Myometrial cell (primary cell): ENCODE results near the gene POLN. TPM values are rescaled to one million over a fixed set of nuclear protein-coding genes. Genes with fewer than 3 reads are reported as not detected.

Experiments
- total RNA-seq: library from RNA; depleted of rRNA; stranded (reverse); fragments of >200 nt; gene quantifications from 2 replicates; pipeline ENCODE4 v1.2.3, GENCODE V29; 2015

POLN gene
- under 0.01 and 0.18 TPM in 2 replicates for total RNA-seq

DNA sequence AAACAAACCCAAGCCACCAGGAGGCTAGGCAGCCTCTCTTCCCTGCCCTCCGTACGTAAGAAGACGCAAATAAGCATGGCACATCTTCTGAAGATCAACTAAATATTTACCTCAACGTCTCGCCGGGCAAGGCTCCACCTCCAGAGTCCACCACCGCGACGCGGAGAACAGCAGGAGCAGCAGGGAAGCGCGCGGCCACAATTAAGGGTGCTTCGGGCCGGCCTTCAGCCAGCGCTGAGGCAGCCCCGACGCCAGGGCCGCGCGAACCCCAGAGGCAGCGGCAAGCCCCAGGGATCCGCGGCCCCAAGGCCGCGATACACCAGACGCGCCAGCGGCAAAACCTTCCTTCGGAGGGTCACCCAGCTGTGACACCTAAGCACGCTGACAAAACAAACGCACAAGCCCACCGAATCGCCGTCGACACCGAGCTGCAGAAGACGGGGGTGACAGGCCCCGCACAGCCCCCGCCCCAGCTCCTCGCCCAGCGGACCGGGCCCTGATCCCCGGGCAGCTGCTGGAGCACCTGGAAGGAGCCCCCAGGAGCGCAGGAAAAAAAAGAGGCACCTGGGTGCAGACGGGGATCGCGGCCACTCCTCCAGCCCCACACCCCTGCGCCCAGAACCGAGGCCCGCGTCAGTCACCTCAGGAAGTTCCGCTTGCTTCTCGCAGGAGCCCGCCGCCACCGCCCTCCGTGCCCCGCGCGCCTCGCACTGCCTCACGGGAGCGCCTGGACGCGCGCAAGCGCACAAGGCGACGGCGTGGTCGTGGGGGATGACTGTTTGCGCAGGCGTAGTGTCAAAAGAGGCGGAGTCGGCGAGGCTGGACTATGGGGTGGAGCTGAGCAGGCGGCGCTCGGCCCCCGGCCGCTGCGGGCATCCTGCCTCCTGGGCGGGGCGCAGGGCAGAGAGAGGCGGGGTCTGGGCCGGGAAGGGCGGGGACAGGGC is at the start of gene POLN, which contains the start of gene HAUS3:
Gene POLN (minus strand): TSS at position 712 of the 944 bp plus-strand sequence. CDS start 12,890 bp downstream, outside the sequence.
Gene HAUS3 (minus strand): TSS at position 712 of the 944 bp plus-strand sequence. CDS start 1,175 bp downstream, outside the sequence.

DNA sequence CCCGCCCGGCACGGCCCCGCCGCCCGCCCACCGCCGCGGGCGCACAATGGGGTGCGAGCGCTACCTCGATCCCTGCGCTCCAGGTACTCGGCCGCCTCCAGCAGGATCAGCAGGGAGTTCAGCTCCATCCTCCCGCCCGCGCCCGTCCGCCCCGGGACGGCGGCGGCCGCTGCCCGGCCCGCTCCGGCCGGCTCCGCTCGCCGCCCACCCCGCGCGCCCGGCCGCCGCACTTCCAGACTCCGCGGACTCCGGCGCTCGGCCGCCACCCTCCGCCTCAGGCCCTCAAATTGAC is 19.9 kb upstream of the POLN start, which contains the start of gene MXD4:
Gene MXD4 (minus strand): TSS at position 257 of the 292 bp plus-strand sequence. CDS start 129 bp downstream, at position 128.

DNA sequence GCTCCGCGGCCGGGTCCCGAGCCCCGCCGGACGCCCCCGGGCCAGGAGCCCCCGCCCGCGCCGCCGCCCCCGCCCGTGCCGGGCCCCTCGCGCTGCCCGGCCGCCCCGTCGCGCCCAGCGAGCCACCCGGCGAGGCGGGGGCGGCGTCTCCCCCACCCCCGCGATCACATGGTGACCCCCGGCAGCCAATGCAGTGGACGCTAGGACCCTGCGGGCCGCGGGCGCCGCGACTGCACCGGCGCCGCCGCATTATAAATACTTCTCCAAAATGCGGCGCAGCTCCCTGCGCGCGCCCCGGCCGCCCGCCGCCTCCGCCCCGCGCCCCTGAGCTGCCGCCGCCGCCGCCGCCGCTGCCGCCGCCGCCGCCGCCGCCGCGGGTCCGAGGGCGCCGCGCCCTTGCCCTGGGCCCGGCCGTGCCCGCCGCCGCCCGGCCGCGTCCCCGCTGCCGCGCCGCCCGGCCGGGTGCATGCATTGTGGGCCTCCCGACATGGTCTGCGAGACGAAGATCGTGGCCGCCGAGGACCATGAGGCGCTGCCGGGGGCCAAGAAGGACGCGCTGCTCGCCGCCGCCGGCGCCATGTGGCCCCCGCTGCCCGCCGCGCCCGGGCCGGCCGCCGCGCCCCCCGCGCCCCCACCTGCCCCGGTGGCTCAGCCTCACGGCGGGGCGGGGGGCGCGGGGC is 182.7 kb downstream of the POLN start, which contains the start of gene NAT8L:
Gene NAT8L (plus strand): TSS at position 282 of the 680 bp plus-strand sequence. CDS start 185 bp downstream, at position 467.

Other genes with a start within 250 kb of the POLN start
- gene NELFA, start 233.1 kb downstream of the POLN start, total RNA-seq: 11.5 and 25.7 TPM in 2 replicates
- under 0.01 TPM in 1 of 2 replicates, not detected in the other for gene NAT8L, start 182.8 kb downstream of the POLN start, total RNA-seq
- 3.2 and 5.5 TPM in 2 replicates for gene HAUS3, start within 50 bp of the POLN start, total RNA-seq
- gene MXD4, start 20.0 kb upstream of the POLN start, total RNA-seq: 65.7 and 68.4 TPM in 2 replicates
- gene ZFYVE28, start 176.5 kb upstream of the POLN start, total RNA-seq: 0.29 and 1.4 TPM in 2 replicates
- gene CFAP99, start 176.8 kb upstream of the POLN start, total RNA-seq: not detected in 2 replicates
- gene RNF4, start 227.0 kb upstream of the POLN start, total RNA-seq: 36.9 and 44.1 TPM in 2 replicates